GM19324 (cell line): ENCODE data around the gene CSPG4.

Experiments used
- ATAC-seq: cut with Tn5 transposase; IDR thresholded peaks from one replicate; pipeline ENCODE4 v1.9.1; 2021; ENCODE audit warnings: mild to moderate bottlenecking, moderate library complexity; ENCODE audit not compliant: unreplicated experiment, low FRiP score

The CSPG4 gene

DNA sequence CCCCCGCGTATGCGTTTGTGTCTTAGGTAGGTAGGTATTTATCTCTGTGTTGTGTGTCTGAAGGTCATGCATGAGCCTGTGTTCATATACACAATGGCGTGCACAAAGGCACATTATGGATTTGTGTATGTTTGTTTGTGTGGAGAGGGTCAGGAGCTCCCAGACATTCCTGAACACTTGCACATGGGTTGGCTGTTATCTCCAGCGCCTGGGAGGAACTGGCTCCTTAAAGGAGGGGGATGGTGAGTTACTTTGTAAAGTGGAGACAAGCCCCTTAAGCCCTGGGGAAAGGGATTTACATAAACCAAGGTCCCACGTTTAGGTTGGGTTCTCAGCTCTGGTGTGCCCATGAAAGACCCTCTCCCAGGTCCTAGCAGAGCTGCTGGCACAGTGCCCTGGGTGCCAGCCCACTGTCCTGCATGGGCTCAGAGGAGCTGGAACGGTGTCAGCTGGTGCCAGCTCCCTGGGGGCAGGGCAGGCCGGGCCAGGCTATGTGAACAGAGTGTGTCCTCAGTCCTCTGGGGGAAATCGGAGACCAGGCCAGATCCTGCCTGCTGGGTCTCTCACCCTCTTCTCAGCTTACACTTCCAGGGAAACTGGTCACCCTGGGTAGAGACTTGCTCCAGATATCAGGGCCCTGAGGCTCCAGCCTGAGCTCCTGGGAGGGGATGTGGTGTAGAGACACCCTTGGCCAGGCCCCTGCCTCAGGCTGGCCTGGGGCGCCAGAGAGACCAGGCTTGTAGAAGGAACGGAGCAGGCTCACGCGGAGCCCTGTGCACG is 39.8 kb downstream of the CSPG4 start:
- ATAC-seq: no peak

DNA sequence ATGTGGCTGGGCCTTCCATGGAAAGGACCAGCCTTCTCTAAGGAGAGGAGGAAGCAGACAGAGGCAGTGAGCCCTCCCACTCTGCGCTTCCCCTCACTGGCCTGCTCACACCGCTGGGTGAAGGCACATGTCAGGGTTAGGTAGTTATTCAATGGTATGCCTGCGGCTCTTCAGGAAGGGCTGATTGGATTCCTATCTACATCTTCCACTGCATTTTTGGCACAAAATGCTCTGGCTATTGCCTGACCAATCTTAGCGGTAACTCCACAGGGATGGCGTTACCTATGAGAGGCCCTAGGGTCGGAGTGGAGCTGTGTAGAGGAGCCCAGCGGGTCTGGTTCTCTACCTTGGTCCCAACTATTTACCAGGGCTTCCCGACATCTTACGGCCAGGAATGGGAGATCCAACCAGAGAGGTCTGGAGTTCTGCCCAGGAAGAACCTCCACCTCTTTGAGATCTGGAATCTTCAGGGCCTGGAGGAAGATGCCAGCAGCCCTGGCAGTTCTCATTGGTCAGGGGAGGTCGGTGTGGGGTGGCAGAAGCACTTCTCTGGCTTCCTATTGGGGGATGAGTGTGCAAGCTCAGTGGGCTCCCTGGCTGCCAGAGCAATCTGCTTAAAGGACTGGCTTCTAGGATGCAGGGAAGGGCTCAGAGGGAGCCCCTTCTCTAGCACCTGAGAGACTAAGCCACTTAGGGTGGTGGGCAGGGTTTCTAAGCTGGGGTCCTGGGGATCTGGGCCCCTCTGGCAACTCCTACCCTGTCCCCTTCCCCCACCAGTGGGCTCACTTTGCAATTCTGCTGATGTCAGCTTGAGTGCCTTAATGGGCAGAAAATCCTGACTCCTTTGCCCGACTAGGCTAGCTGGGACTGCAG is 40.7 kb downstream of the CSPG4 start:
- ATAC-seq: no peak

- ATAC-seq: no peak
Observed at GRCh38 chr15:75669879-75670212, 42.8 kb downstream of the CSPG4 start.

GRCh38 chr15:75669191-75669878 is 43.3 kb downstream of the CSPG4 start:
- no peak for ATAC-seq

DNA sequence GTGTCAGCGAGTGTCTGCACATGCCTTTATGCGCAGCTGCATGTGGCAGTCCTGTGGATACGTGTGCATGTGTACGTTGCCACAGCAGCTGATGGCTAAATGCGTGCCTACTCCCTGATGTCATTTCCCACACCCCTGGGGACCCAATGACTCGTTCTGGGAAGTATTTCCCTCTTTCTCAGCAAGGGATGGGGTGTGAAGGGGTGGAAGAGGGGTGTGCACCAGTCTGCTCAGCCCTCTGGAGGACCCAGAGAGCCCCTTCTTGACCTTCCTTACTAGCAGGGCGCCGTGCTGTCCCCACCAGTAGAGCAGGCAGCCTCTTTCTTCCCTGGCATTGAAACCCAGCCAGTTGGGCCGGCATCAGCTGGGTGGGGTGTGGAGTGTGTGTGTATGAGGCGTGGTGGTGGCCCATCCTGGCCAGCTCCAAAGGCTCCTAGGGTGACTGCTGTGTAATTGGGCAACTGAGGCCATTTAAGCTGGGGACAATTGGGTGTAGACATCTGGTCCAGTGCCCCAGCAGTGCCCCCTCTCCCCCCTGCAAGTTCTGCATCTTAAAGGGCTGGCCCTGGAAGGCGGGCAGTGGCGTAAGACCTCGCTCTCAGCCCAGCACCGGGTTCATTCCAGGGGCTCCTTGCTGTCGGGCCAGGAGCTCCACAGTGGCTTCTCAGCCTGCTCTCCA is 45.7 kb downstream of the CSPG4 start:
- no peak for ATAC-seq

DNA sequence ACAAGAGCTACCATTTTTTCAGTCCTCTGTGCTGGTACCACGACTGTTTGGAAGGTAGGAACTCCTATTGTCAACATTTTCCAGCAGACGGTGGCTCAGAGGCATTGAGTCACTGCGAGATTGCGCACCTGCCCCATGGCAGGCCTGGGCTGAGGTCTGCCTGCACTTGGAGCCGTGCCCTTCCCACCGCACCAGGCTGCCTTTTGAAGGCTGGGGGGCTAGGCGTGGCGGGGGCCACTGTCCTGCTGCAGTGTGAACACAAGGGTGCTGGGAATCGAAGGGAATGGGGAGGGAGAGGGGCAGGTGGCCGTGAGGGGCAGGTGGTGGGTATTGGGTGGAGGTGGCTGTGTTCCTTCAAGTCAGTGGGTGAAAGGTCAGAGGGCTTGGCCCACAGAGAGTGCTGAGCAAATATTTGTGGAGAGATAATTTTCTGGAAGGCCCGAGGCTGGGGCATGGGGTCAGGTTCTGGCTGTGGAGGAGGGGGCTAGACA is 48.7 kb downstream of the CSPG4 start:
- no peak for ATAC-seq

GRCh38 chr15:75662823-75663519 is 49.7 kb downstream of the CSPG4 start:
- ATAC-seq: no peak

DNA sequence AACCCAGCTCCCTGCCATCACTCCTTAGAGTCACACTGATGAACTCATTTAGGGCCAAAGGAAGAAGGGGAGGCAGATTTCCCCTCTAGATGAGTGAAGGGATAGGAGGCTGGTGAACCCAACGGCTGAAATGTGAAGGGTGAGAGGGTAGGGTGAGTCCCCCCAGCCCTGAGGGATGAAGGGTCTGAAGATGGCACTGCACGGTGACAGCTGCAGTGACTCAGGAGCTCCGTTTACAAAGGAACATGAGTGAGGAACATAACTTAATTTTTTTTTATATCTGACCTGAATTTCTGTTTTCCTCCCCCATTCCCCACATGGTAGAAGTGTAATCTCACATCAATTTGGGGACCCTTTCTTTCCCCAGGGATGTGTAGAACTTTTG is 50.9 kb downstream of the CSPG4 start:
- no peak for ATAC-seq

DNA sequence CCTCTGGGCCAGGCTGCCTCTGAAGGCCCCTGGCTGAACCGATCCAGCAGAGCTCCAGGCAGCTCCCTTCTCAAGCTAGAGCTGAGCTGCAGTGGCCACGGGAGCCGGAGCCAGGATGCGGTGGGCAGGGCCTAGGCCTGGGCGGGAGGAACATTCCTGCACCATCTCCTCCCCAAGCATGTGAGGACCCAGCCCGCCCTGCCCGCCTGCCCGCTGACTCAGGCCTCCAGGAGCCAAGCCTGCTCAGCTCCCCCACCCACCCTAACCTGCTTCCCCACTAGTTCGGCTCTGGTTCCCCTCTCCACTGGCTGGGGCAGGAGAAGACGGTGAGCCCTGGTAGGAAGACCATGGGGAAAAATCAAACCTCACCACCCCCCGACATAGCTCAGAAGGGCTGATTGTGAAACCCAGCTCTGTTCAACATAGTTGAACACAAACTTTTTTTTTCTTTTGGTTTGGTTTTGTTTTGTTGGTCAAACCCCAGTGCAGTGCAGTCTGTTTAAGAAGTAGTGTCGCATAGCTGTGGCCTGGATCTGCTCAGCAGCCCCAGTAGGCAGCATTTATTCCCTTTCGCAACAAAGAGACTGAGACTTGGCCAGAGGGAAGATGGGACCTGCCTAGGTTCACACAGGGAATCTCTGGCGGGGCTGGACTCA is 51.4 kb downstream of the CSPG4 start:
- ATAC-seq: no peak

DNA sequence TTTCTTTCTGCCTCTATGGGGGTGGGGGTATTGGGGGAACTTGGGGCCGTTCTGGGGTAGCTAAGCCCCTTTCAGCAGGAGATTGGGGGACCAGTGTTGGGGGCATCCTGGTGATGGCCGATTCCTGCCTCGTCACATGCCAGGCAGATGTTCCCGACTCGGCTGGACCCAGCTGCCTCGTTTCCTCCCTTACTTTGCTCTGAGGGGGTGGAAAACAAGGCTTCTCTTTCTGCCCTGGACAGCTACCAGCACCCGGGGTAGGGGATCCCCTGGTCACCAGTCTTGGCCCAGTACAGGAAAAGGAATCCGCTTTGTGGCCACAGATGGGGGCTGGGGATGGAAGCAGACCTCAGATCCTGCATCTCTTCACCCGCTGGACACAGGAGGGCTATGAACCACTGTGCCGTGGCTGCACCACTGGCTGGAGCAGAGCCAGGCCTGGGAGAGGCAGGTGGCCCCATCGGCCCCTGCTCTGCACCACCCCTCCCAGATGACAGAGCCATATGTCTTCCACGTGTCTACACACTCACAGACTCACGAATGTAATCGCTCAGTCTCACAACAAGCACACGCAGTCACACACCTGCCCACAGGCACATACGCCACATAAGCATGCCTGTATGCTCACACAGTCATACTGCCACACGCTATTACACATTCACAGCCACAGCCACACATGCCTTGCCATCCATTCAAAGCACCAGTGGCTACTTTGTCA is 52.6 kb downstream of the CSPG4 start:
- no peak for ATAC-seq

- ATAC-seq: no peak
Observed at GRCh38 chr15:75659141-75659771, 53.4 kb downstream of the CSPG4 start.

GRCh38 chr15:75656813-75657212 is 55.8 kb downstream of the CSPG4 start:
- ATAC-seq: no peak

DNA sequence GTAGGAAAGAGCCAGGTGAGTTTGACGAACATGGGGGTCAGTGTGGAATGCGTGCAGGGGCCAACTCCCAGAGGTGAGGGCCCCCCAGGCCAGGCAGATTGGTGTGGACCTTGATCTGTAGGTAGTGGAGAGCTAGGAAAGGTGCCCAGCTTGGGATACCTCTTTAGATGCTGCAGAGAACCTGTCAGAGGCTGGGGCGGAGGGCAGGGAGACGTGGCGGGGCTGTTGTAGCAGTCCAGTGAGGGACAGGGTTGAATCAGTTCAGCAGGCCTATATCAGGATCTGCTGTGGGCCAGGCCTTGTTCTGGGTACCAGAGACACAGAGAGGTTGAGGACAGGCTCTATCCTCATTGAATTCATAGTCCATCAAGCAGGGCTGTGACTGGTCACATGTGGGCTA is 56.3 kb downstream of the CSPG4 start:
- no peak for ATAC-seq

GRCh38 chr15:75655931-75656330 is 56.7 kb downstream of the CSPG4 start:
- no peak for ATAC-seq

DNA sequence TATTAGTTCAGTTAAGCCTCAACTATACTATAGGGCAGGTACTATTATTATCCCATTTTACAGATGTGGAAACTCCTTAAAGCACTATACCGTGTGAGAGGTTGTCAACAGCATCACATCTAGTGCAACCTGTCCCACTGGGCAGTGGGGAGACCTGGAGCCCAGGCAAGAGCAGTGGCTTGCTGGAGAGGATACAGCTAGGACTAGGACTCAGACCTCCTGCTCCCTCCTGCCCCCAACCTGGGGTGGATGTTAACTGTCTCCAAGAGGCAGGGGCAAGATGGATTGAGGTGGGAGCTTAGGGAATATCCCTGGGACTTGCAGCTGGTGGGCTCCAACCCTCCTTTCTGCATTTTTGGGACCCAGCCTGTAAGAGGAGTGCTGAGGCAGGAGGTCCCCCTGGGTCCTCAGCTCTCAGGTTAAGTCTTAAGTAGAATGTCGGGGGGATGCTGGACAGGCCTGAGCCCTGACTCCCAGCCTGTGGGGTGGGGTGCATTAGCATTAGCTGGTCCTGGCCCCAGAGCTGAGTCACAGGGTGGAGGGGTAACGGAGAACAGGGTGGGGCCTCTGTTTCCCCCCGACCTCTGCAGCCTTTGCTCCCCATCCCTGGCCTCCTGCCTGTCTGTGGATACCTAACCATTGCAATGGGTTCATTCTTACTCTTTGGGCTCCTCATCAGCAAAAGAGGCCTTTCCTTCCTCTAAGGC is 58.3 kb downstream of the CSPG4 start:
- no peak for ATAC-seq

DNA sequence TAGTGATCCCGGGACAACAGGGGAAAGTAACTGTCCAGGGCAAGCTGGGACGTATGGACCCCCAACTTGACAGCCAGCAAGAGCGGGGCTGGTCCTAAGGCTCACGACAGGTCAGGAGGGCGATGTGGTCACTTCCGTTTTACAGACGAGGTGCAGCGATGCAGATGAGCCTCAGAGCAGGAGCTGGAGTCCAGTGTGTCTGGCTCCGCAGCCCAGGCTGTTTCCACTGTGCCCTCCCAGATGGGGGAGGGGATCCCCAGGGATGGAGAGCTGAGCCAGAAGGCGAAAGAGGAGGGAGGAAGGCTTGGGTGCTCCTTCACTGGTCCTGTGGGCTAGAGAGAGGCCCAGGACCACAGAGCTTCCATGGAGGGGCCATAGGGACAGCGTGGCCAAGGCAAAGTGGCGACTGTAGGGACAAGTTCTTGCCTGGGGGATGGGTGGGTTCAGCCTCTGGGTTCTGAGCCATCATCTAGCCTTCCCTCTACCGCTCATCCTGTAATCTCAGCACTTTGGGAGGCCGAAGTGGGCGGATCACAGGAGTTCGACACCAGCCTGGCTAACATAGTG is 59.2 kb downstream of the CSPG4 start:
- ATAC-seq: no peak

DNA sequence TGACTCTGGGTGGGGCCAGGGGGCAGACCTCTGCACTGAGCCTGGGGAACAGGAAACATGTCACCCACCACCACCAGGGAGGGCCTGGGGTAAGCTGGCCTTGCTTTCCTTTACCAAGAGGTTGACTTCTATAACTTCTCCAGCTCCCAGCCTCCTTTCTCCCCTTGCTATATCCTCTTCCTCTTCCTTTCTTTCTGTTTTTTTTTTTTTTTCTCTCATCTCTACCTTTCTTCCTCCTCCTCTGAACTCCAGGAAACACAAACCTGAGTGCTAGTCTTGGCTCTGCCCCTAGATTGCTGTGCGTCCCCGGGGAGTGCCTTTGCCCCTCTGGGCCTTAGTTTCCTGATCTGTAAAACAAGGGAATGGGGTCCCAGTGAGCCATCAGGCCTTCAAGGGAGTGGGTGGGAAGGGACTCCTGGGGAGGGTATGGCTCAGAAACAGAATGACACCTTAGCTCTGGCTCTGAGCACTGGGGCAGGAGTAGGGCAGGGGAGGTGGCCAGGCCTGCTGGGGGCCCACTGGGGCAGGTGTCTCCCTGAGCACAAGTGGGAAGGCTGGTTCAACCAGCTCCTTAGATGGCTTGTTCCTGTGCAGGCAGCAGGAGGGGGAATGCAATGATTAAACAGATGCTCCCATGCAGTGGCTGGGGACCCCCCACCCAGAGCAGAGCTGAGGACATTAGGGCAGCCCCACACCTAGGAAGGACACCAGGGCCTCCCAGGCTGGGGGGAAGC is 60.7 kb downstream of the CSPG4 start:
- no peak for ATAC-seq
